Endothelial cell (in vitro differentiated cells): ENCODE results near the gene MACROH2A2. TPM values are rescaled to one million over a fixed set of nuclear protein-coding genes. Genes with fewer than 3 reads are reported as not detected.

Experiments used
- DNase-seq: peaks from one replicate; pipeline ENCODE4 v3.0.0; 2021; ENCODE audit warnings: low spot score
- H3K27ac Mint-ChIP-seq: one replicate; pipeline ENCODE4 v1.8.0; 2021; ENCODE audit warnings: mixed read lengths, inconsistent platforms; ENCODE audit not compliant: unreplicated experiment
- H3K27me3 Mint-ChIP-seq: one replicate; pipeline ENCODE4 v1.8.0; 2021; ENCODE audit warnings: mild to moderate bottlenecking, moderate library complexity, mixed read lengths, inconsistent platforms; ENCODE audit not compliant: unreplicated experiment
- H3K36me3 Mint-ChIP-seq: one replicate; pipeline ENCODE4 v1.8.0; 2021; ENCODE audit warnings: mild to moderate bottlenecking, low read depth, mixed read lengths, inconsistent platforms; ENCODE audit not compliant: unreplicated experiment
- H3K4me1 Mint-ChIP-seq: one replicate; pipeline ENCODE4 v1.8.0; 2021; ENCODE audit warnings: mild to moderate bottlenecking, mixed read lengths, inconsistent platforms; ENCODE audit not compliant: unreplicated experiment
- H3K4me3 Mint-ChIP-seq: one replicate; pipeline ENCODE4 v1.8.0; 2021; ENCODE audit warnings: mild to moderate bottlenecking, mixed read lengths, inconsistent platforms; ENCODE audit not compliant: unreplicated experiment
- H3K9me3 Mint-ChIP-seq: one replicate; pipeline ENCODE4 v1.8.0; 2021; ENCODE audit warnings: mixed read lengths, inconsistent platforms; ENCODE audit not compliant: unreplicated experiment
- total RNA-seq: library from RNA; stranded (reverse); fragmentation: NEBNext Ultra II Directional; extraction: Animal tissue kit (Norgen Biotek cat#: 25700); gene quantifications from one replicate; pipeline ENCODE4 v1.2.1, GENCODE V29; 2021; ENCODE audit not compliant: unreplicated experiment
- TF ChIP-seq, protein P1 (sequence below): fragments of 200-600 bp; sonication (generic); IDR thresholded peaks from one replicate; pipeline ENCODE4 v1.5.0; 2021; ENCODE audit warnings: antibody characterized with exemption; ENCODE audit not compliant: unreplicated experiment

The MACROH2A2 gene
- total RNA-seq, 1 donor from 2014 or later: 75.2 TPM

GRCh38 chr10:70144372-70145110, 91.9 kb downstream of the MACROH2A2 start:
- peaks cover 6% of the 10 kb centered on the region for H3K4me1 Mint-ChIP-seq
- peak overlapping the region; percentile 40 for H3K4me3 Mint-ChIP-seq
- no peak overlapping the region for H3K27ac Mint-ChIP-seq
- peaks cover 11% of the 10 kb centered on the region for H3K27me3 Mint-ChIP-seq
- peaks cover 8% of the 10 kb centered on the region for H3K36me3 Mint-ChIP-seq
- DNase-seq: no peak
- no peaks in the 10 kb centered on the region for H3K9me3 Mint-ChIP-seq
- TF ChIP-seq, protein P1, sequence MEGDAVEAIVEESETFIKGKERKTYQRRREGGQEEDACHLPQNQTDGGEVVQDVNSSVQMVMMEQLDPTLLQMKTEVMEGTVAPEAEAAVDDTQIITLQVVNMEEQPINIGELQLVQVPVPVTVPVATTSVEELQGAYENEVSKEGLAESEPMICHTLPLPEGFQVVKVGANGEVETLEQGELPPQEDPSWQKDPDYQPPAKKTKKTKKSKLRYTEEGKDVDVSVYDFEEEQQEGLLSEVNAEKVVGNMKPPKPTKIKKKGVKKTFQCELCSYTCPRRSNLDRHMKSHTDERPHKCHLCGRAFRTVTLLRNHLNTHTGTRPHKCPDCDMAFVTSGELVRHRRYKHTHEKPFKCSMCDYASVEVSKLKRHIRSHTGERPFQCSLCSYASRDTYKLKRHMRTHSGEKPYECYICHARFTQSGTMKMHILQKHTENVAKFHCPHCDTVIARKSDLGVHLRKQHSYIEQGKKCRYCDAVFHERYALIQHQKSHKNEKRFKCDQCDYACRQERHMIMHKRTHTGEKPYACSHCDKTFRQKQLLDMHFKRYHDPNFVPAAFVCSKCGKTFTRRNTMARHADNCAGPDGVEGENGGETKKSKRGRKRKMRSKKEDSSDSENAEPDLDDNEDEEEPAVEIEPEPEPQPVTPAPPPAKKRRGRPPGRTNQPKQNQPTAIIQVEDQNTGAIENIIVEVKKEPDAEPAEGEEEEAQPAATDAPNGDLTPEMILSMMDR: no peak

GRCh38 chr10:70145166-70145665, 92.6 kb downstream of the MACROH2A2 start:
- H3K27me3 Mint-ChIP-seq: peaks cover 11% of the 10 kb centered on the region
- DNase-seq: no peak
- H3K27ac Mint-ChIP-seq: no peak overlapping the region
- H3K9me3 Mint-ChIP-seq: no peaks in the 10 kb centered on the region
- TF ChIP-seq, protein P1: no peak
- peaks cover 9% of the 10 kb centered on the region for H3K4me1 Mint-ChIP-seq
- peaks cover 12% of the 10 kb centered on the region for H3K36me3 Mint-ChIP-seq
- H3K4me3 Mint-ChIP-seq: peak overlapping the region; percentile 77

DNA sequence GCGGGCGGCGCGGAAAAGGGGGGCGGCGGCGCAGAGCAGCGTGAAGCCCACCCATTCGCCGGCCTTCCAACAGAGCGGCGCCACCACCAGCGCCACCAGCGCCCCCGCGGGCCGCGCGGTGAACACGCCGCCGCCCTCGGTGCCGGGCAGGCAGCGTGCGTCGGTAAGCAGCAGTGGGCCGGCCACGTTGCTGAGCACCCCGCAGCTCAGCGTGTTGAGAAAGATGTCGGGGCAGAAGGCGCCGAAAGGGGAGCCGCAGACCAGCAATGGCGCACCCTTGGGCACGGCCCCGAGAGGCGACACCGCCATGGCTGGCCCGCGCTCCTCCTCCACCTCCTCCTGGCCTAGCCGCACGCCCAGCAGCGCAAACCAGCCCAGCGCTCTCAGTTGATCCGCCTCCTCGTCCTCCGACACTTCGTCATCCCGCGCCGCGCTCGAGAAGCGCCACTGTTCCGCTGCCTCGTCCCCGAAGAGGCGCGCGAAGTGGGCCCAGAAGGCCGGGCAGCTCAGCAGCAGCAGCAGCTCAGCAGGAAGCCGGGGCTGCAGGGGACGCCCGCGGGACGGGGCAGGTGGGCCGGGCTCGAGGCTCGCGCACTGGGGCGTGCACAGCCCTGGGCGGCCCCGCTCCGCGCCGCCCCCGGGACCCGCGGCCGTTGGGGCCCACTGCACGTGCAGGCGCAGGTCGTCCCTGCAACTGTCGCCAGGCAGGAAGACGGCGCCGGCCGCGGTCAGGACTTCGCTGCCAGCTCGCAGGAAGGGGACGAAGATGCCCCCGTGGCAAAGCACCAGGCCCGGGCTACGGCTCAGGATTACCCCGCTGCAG, 93.2 kb downstream of the MACROH2A2 start:
- Mint-ChIP-seq H3K36me3 (peaks cover 9% of the 10 kb centered on the region), H3K27ac (no peak overlapping the region), H3K4me3 (peak overlapping the region; percentile 71), H3K9me3 (no peaks in the 10 kb centered on the region), H3K27me3 (peaks cover 13% of the 10 kb centered on the region), H3K4me1 (peaks cover 9% of the 10 kb centered on the region)
- TF ChIP-seq, protein P1: no peak
- peak; percentile 64 for DNase-seq

GRCh38 chr10:70146489-70147258, 94.0 kb downstream of the MACROH2A2 start, which contains the start of gene TYSND1:
Gene TYSND1 (minus strand): TSS chr10:70146700. CDS start chr10:70146586, 114 bp downstream.
- H3K27ac Mint-ChIP-seq: peak within 1 kb of the TSS; percentile 83
- peak within 1 kb of the TSS; percentile 87 for H3K4me3 Mint-ChIP-seq
- H3K9me3 Mint-ChIP-seq: no peaks in the 10 kb centered on the region
- H3K27me3 Mint-ChIP-seq: peaks cover 13% of the 10 kb centered on the region
- DNase-seq: peak; percentile 98
- TF ChIP-seq, protein P1: peak; percentile 78
- peaks cover 9% of the 10 kb centered on the region for H3K36me3 Mint-ChIP-seq
- peaks cover 9% of the 10 kb centered on the region for H3K4me1 Mint-ChIP-seq
